Urinary bladder (tissue), 4 donors: ENCODE data around the gene TOR2A. TPM values are rescaled to one million over a fixed set of nuclear protein-coding genes. Genes with fewer than 3 reads are reported as not detected.
"Not testable (repeated sequence)": the region's sequence is repeated elsewhere in the genome, so short reads cannot be mapped to it uniquely, and the experiment has no call there.

Experiments used
- DNase-seq: peaks from one replicate; pipeline ENCODE4 v3.0.0-alpha.2; 2015; ENCODE audit errors: extremely low spot score
- H3K27ac ChIP-seq: one replicate; pipeline ENCODE4 v1.5.1; 2013; ENCODE audit warnings: low read depth, mild to moderate bottlenecking, moderate library complexity
- H3K36me3 ChIP-seq: one replicate; pipeline ENCODE4 v1.6.1; 2013; ENCODE audit warnings: mild to moderate bottlenecking, moderate library complexity; ENCODE audit not compliant: insufficient read depth
- H3K4me1 ChIP-seq: one replicate; pipeline ENCODE4 v1.6.1; 2013; ENCODE audit warnings: mild to moderate bottlenecking, moderate library complexity; ENCODE audit not compliant: insufficient read depth
- H3K4me3 ChIP-seq: one replicate; pipeline ENCODE4 v1.5.1; 2013; ENCODE audit warnings: low read depth, low read length
- WGBS: extraction: QIAGEN DNeasy Blood & Tissue Kit; methylation state at CpG from one replicate; pipeline ENCODE4 v1.1.7; 2013; 5-methylcytosine and 5-hydroxymethylcytosine counted together
- polyA plus RNA-seq: library from polyadenylated mRNA; stranded (reverse); fragments of 200-250 nt; gene quantifications from one replicate; pipeline ENCODE4 v1.2.3, GENCODE V29; 2013
- total RNA-seq: library from RNA; depleted of rRNA; stranded (reverse); fragments of >200 nt; gene quantifications from one replicate; pipeline ENCODE4 v1.2.3, GENCODE V29; 2014
- donor health status: healthy with polysubstance abuse.
- donor health status: healthy.

The TOR2A gene
- total and polyA plus RNA-seq, 2 donors, result 3.8 to 16.5 TPM

- no peak for DNase-seq
- Histone ChIP-seq H3K36me3 (no peaks in the 10 kb centered on the region), H3K4me1 (no peaks in the 10 kb centered on the region), H3K27ac (no peak overlapping the region), H3K4me3 (no peak overlapping the region)
- 83% methylated on average over 5 of the region's 5 CpGs for WGBS
Measured at GRCh38 chr9:127761061-127761460, 26.0 kb upstream of the TOR2A start.

GRCh38 chr9:127758843-127759242 is 23.7 kb upstream of the TOR2A start:
- no peak overlapping the region for H3K27ac ChIP-seq

GRCh38 chr9:127756776-127757175 is 21.7 kb upstream of the TOR2A start:
- WGBS, result 79% methylated on average over 11 of the region's 11 CpGs

More at GRCh38 chr9:127758843-127759242, 23.7 kb upstream of the TOR2A start:
- no peaks in the 10 kb centered on the region for H3K36me3 ChIP-seq
- DNase-seq, result no peak
- peaks cover 2% of the 10 kb centered on the region for H3K4me1 ChIP-seq
- H3K4me3 ChIP-seq, result no peak overlapping the region
- WGBS, result 78% methylated on average over 5 of the region's 5 CpGs

GRCh38 chr9:127756233-127756632 is 21.1 kb upstream of the TOR2A start:
- Histone ChIP-seq H3K27ac (no peak overlapping the region), H3K36me3 (no peaks in the 10 kb centered on the region), H3K4me1 (peaks cover 2% of the 10 kb centered on the region), H3K4me3 (no peak overlapping the region)
- WGBS, result 84% methylated on average over 3 of the region's 3 CpGs
- no peak for DNase-seq

More at GRCh38 chr9:127756776-127757175, 21.7 kb upstream of the TOR2A start:
- H3K36me3 ChIP-seq, DNase-seq, H3K27ac ChIP-seq, H3K4me1 ChIP-seq, H3K4me3 ChIP-seq: not testable (repeated sequence)

GRCh38 chr9:127755061-127756060 is 20.3 kb upstream of the TOR2A start:
- no peak for DNase-seq
- Histone ChIP-seq H3K36me3 (no peaks in the 10 kb centered on the region), H3K27ac (no peak overlapping the region), H3K4me1 (peaks cover 2% of the 10 kb centered on the region), H3K4me3 (no peak overlapping the region)
- 19% methylated on average over 61 of the region's 61 CpGs for WGBS

- WGBS, result 21% methylated on average over 86 of the region's 86 CpGs
- Histone ChIP-seq H3K27ac (no peak overlapping the region), H3K36me3 (no peaks in the 10 kb centered on the region), H3K4me3 (no peak overlapping the region), H3K4me1 (peaks cover 2% of the 10 kb centered on the region)
- no peak for DNase-seq
Measured at GRCh38 chr9:127754099-127755060, 19.3 kb upstream of the TOR2A start.

- Histone ChIP-seq H3K4me3 (no peak overlapping the region), H3K36me3 (no peaks in the 10 kb centered on the region), H3K27ac (no peak overlapping the region), H3K4me1 (peaks cover 2% of the 10 kb centered on the region)
- DNase-seq, result no peak
- 65% methylated on average over 8 of the region's 8 CpGs for WGBS
Measured at GRCh38 chr9:127753622-127754021, 18.5 kb upstream of the TOR2A start.

GRCh38 chr9:127753148-127753547 is 18.1 kb upstream of the TOR2A start:
- no peak overlapping the region for H3K4me3 ChIP-seq
- no peak overlapping the region for H3K27ac ChIP-seq
- H3K4me1 ChIP-seq, result peaks cover 2% of the 10 kb centered on the region
- 82% methylated on average over 8 of the region's 8 CpGs for WGBS
- DNase-seq, result no peak
- H3K36me3 ChIP-seq, result no peaks in the 10 kb centered on the region

GRCh38 chr9:127751269-127752054 is 16.4 kb upstream of the TOR2A start:
- no peak for DNase-seq
- no peak overlapping the region for H3K4me3 ChIP-seq
- H3K4me1 ChIP-seq, result peaks cover 2% of the 10 kb centered on the region
- no peaks in the 10 kb centered on the region for H3K36me3 ChIP-seq
- WGBS, result 27% methylated on average over 10 of the region's 10 CpGs
- H3K27ac ChIP-seq, result no peak overlapping the region

GRCh38 chr9:127749090-127749787 is 14.1 kb upstream of the TOR2A start:
- Histone ChIP-seq H3K4me1 (no peaks in the 10 kb centered on the region), H3K4me3 (no peak overlapping the region), H3K27ac (no peak overlapping the region), H3K36me3 (no peaks in the 10 kb centered on the region)
- WGBS, result 92% methylated on average over 26 of the region's 26 CpGs
- no peak for DNase-seq

GRCh38 chr9:127746959-127747569 is 12.0 kb upstream of the TOR2A start:
- no peaks in the 10 kb centered on the region for H3K4me1 ChIP-seq
- 62% methylated on average over 15 of the region's 15 CpGs for WGBS
- H3K27ac ChIP-seq, result no peak overlapping the region
- H3K4me3 ChIP-seq, result no peak overlapping the region
- H3K36me3 ChIP-seq, result no peaks in the 10 kb centered on the region
- DNase-seq, result no peak

GRCh38 chr9:127744398-127745110 is 9.5 kb upstream of the TOR2A start:
- H3K4me1 ChIP-seq, result peaks cover 2% of the 10 kb centered on the region
- no peak overlapping the region for H3K27ac ChIP-seq
- H3K36me3 ChIP-seq, result peaks cover 2% of the 10 kb centered on the region
- H3K4me3 ChIP-seq, result no peak overlapping the region
- 92% methylated on average over 19 of the region's 19 CpGs for WGBS
- no peak for DNase-seq
